ENCODE measurements around the gene PRKAB1.

DNA sequence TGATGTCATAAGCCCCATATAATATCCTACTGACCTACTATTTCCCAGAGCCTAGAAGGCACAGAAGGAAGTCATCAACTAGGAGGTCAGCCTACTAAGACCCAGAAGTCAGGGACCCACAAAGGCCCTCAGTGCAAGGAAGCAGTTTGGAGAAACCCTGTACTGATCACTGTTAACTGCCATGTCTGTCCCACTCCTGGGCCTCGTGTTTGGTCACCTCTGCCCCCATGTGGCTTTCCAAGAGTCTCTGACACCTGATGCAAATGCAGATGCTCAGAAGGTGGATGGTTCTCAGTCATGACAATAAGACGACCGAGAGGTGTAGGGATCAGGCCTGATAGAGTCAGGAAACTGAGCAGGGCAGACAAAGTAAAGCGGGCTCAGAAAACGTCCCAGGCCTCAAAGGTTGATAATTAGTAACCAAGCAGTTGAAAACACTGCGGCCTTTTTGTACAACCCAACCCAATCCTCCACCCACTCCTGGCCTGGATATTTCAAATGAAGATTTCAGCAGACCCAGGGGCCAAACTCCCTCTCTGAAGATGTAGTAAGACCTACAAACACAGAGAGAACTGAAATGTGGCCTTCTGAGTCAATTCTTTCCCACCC lies 23.4 kb downstream of the PRKAB1 start:
- TF ChIP-seq, protein P1, sequence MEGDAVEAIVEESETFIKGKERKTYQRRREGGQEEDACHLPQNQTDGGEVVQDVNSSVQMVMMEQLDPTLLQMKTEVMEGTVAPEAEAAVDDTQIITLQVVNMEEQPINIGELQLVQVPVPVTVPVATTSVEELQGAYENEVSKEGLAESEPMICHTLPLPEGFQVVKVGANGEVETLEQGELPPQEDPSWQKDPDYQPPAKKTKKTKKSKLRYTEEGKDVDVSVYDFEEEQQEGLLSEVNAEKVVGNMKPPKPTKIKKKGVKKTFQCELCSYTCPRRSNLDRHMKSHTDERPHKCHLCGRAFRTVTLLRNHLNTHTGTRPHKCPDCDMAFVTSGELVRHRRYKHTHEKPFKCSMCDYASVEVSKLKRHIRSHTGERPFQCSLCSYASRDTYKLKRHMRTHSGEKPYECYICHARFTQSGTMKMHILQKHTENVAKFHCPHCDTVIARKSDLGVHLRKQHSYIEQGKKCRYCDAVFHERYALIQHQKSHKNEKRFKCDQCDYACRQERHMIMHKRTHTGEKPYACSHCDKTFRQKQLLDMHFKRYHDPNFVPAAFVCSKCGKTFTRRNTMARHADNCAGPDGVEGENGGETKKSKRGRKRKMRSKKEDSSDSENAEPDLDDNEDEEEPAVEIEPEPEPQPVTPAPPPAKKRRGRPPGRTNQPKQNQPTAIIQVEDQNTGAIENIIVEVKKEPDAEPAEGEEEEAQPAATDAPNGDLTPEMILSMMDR (conservative IDR thresholded peaks at IDR 0.05), result no peak
- no peak for TF ChIP-seq EZH2 (IDR thresholded peaks at IDR 0.05; ENCODE audit: low read depth)
